ENCODE measurements around the gene PTP4A1. TPM values are rescaled to one million over a fixed set of nuclear protein-coding genes. Genes with fewer than 3 reads are reported as not detected.

PTP4A1 gene
- total RNA-seq, 4 donors from 2014 or later: 12.8 to 58.1 (median 26.5) TPM

GRCh38 chr6:63576147-63576772, 4.0 kb downstream of the PTP4A1 start:
- intact Hi-C loops (cut with DNase I; ENCODE audit: low total_unique reads): no loop called here

GRCh38 chr6:63576985-63577712, 4.9 kb downstream of the PTP4A1 start:
- no peak overlapping the region for H3K4me3 ChIP-seq (ENCODE audit: low read depth, poor library complexity, severe bottlenecking)
- intact Hi-C loops (cut with DNase I; ENCODE audit: low total_unique reads): no loop called here
- whole genome bisulfite sequencing, 2 donors: 94 to 96% methylated on average over 5 of the region's 5 CpGs
- no peak for TF ChIP-seq POLR2A (IDR thresholded peaks at IDR 0.05)
- no peak for TF ChIP-seq CTCF (IDR thresholded peaks at IDR 0.05)
- no peak for DNase-seq (ENCODE audit: low spot score in 2 of 2)

More at GRCh38 chr6:63576147-63576772, 4.0 kb downstream of the PTP4A1 start:
- WGBS, 2 donors: 89 to 96% methylated on average over 3 of the region's 3 CpGs
- TF ChIP-seq CTCF (IDR thresholded peaks at IDR 0.05) (no peak), POLR2A (IDR thresholded peaks at IDR 0.05) (no peak)
- no peak for DNase-seq (ENCODE audit: low spot score in 2 of 2)
- no peak overlapping the region for H3K4me3 ChIP-seq (ENCODE audit: low read depth, poor library complexity, severe bottlenecking)

GRCh38 chr6:63578757-63579156, 6.5 kb downstream of the PTP4A1 start:
- 94 to 98% methylated on average over 2 of the region's 2 CpGs for WGBS, 2 donors
- intact Hi-C loops (cut with DNase I; ENCODE audit: low total_unique reads): no loop called here
- TF ChIP-seq CTCF (IDR thresholded peaks at IDR 0.05): no peak
- no peak for TF ChIP-seq POLR2A (IDR thresholded peaks at IDR 0.05)
- no peak for DNase-seq (ENCODE audit: low spot score in 2 of 2)
- no peak overlapping the region for H3K4me3 ChIP-seq (ENCODE audit: low read depth, poor library complexity, severe bottlenecking)

- H3K4me3 ChIP-seq (ENCODE audit: low read depth, poor library complexity, severe bottlenecking): no peak overlapping the region
- no peak for DNase-seq (ENCODE audit: low spot score in 2 of 2)
- intact Hi-C loops (cut with DNase I; ENCODE audit: low total_unique reads): no loop called here
- TF ChIP-seq CTCF (IDR thresholded peaks at IDR 0.05) (no peak), POLR2A (IDR thresholded peaks at IDR 0.05) (no peak)
- WGBS, 2 donors: 91 to 93% methylated on average over 6 of the region's 6 CpGs
These were observed 7.8 kb downstream of the PTP4A1 start for GRCh38 chr6:63579937-63580703.

- TF ChIP-seq CTCF (IDR thresholded peaks at IDR 0.05) (no peak), POLR2A (IDR thresholded peaks at IDR 0.05) (no peak)
- no peak for DNase-seq (ENCODE audit: low spot score in 2 of 2)
- intact Hi-C loops (cut with DNase I; ENCODE audit: low total_unique reads): no loop called here
- no peak overlapping the region for H3K4me3 ChIP-seq (ENCODE audit: low read depth, poor library complexity, severe bottlenecking)
- 73 to 84% methylated on average over 3 of the region's 3 CpGs for WGBS, 2 donors
These were observed 8.4 kb downstream of the PTP4A1 start for GRCh38 chr6:63580704-63580961.
